NCI-H1436 (cell line): Measurements from ENCODE around the gene DHDH.
"Not testable (repeated sequence)": the region's sequence is repeated elsewhere in the genome, so short reads cannot be mapped to it uniquely, and the experiment has no call there.

ENCODE experiments used
- DNase-seq: peaks from one replicate; lab custom pipeline; 2025; lab: John Stamatoyannopoulos, UW

Gene DHDH

DNA sequence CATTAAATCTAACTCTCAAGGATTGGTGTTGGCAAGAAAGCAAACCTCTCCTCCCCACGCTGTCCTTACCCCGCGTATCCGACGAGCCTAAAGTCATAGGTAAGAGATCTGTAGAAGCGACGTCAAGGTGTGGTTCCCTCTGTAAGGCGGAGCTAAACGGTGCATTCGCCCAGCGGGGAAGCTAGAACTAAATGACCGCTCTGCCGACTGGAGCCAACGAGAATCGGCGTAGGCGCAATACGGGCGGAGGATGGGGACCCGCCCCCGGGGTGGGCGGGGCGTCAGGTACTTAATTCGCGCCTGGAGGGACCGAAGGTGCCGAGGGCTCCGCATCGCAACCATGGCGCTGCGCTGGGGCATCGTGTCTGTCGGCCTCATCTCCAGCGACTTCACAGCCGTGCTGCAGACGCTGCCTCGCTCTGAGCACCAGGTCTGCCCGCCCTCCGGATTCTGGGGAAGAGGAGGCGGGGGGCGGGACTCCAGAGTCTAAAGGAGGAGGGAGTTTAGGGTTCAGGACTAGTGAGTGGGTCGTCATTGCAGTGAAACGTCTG is at the start of gene DHDH:
Gene DHDH, plus strand, starts transcription at position 318 of the 551 bp plus-strand sequence. Its CDS starts 23 bp downstream, at position 341.
- DNase-seq, result peak; percentile 97

- DNase-seq, result no peak
These were observed 49.8 kb upstream of the DHDH start for GRCh38 chr19:48883726-48884125.

DNA sequence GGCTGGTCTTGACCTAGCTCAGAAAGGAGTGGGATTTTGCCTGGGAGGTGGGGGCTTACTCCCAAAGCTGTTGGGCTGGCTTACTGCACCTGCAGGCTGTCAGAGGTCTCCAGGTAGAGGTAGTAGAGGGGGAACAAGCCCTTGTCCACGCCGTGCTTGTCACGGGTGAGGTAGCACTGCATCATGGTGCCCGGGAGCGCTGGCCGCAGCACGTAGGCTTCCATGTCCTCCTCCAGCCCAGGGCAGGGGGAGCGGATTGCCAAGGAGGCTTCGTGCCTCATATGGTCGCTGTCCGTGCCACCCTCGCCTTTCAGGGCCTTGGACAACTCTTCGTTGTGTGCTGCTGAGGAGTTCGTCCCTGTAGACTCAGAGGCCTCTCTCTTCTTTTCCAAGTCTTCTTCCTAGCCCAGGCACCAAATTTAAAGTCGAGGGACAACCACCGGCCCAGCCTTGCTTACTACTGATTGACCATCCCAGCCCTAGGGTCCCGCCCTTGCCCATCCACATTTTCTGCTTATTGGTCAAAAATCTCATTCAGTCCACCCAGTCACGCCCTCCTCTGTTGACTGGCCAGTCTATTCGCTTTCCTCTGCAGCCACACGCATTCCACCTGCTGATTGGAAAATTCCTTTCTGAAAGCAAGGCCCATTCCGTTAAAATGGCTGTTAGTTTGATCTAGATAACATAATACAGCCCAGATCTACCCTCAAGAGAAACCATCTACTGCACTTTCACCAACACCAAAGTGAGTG is 45.5 kb upstream of the DHDH start:
- DNase-seq, result no peak

GRCh38 chr19:48889496-48889895 is 44.0 kb upstream of the DHDH start:
- DNase-seq, result not testable (repeated sequence)

- DNase-seq, result no peak
These were observed 42.9 kb upstream of the DHDH start for GRCh38 chr19:48890551-48890950.

GRCh38 chr19:48895226-48895625 is 38.3 kb upstream of the DHDH start:
- no peak for DNase-seq

DNA sequence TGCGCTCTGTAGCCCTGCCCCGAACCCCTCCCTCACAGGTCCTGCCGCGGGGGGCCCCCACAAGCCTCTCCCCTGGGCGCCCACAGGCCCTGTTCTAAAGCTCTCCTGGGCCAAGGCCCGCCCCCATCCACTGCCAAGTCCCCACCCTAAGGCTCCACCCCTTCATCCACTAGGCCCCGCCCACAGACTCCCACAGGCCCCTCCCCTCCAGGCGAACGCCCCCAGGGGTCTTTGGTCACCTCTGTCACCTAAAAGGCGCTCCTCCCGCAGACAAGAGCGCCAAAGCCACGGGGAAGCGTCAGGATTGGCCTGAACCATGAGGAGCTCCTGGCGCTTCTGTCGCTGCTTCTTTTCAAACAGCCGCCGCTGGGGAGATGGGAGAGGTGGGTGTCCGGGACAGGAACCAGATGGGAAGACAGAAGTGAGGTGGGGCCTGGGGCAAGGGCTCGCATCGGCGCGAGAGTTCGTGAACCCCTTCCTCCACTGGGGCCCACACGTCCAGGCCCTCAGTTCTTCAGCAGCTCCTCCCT is 37.2 kb upstream of the DHDH start:
- DNase-seq, result peak; percentile 13

- no peak for DNase-seq
These were observed 36.3 kb upstream of the DHDH start for GRCh38 chr19:48897181-48897580.

GRCh38 chr19:48899386-48899749 is 34.1 kb upstream of the DHDH start:
- not testable (repeated sequence) for DNase-seq

GRCh38 chr19:48899781-48900476 is 33.6 kb upstream of the DHDH start, which contains the start of gene NUCB1:
TSS of gene NUCB1 (plus strand) at chr19:48900312. CDS start at chr19:48900797, 485 bp downstream.
- DNase-seq, result peak; percentile 100

DNA sequence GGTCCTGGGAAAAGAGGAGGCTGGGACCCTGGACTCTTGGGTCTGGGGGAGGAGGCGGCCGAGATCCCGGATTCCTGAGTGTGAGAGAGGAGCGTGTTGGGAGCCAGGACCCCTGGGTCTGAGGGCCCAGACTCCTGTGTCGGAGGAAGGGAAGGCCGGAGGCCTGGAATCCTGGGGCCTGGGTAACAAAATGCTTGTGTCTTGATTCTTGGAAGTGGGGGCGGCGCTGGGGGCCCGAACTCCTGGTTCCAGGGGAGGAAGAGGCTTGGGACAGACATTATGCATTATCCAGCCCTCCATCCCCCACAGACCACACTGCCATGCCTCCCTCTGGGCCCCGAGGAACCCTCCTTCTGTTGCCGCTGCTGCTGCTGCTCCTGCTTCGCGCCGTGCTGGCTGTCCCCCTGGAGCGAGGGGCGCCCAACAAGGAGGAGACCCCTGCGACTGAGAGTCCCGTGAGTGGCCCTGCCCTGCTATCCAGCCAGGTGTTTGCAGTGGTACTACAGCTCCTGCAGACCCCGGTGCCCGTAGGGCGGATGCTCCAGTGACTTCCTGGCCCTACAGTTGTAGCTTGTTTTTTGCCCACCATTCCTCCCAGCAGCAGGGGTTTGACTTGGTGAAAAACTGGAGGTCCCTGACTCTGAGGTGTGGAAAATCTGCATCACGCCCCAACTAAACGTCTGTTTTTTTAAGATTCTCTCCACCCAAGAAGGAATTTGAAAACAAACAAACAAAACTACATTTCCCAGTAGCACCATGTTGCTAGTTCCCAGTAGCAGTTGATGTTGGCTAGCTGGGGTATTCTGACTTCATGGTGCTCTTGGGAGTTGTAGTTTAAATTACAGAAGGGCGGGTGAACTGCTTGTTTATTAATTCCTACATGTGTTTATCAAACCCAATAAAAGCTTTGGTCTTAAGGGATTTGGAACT is 32.8 kb upstream of the DHDH start:
- DNase-seq, result no peak

DNA sequence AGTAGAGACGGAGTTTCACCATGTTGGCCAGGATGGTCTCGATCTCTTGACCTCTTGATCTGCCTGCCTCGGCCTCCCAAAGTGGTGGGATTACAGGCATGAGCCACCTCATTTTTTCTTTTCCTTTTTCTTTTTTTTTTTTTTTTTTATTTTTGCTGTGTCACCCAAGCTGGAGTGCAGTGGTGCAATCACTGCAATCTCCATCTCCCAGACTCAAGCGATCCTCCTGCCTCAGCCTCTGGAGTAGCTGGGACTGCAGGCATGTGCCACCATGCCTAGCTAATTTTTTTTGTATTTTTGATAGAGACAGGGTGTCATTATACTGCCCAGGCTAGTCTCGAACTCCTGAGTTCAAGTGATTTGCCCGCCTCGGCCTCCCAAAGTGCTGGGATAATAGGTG is 31.2 kb upstream of the DHDH start:
- DNase-seq, result not testable (repeated sequence)

GRCh38 chr19:48903788-48904187 is 29.7 kb upstream of the DHDH start:
- not testable (repeated sequence) for DNase-seq

DNA sequence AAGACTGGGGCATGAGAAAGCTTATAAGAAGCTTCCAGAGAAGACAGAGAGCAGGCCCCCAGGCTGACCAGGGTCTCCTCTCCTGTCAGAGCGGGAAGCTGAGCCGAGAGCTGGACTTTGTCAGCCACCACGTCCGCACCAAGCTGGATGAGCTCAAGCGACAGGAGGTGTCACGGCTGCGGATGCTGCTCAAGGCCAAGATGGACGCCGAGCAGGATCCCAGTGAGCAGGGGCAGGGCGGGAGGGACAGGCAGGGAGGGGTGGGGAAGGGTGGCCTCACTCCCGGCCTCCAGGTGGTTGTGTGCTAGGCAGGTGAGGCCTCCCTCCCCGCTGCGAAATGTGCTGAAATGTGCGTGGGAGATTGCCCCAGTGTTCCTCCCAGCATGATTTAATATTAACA is 27.8 kb upstream of the DHDH start:
- DNase-seq, result no peak

DNA sequence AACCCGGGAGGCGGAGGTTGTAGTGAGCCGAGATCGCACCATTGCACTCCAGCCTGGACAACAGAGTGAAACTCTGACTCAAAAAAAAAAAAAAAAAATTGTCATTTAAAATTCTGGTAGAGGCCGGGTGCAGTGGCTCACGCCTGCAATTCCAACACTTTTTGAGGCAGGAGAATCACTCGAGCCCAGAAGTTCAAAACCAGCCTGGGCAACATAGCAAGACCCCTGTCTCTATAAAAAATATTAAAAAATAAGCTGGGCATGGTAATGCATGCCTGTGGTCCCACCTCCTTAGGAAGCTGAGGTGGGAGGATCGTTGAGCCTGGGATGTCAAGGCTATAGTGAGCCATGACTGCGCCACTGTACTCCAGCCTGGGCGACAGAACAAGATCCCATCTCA is 27.2 kb upstream of the DHDH start:
- DNase-seq, result no peak

DNA sequence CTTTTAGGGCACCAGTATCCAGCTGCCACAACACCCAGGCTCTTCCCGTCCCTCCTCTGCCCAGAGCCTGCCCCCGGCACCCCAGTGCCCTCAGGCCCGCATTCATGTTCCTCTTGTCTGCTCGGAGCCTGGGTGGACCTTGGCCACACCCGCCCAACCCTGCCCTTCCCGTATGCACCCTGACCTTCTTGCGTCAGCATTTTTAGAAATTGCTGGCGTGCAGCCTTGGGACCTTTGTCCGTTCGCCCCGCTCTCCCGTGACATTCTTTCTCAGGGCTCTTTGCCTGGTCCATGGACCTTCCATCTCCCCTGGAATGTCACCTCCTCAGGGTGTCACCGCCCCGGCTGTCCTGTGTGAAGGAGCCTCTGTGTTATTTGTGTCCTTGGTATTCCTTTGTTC is 25.8 kb upstream of the DHDH start:
- DNase-seq, result no peak

DNA sequence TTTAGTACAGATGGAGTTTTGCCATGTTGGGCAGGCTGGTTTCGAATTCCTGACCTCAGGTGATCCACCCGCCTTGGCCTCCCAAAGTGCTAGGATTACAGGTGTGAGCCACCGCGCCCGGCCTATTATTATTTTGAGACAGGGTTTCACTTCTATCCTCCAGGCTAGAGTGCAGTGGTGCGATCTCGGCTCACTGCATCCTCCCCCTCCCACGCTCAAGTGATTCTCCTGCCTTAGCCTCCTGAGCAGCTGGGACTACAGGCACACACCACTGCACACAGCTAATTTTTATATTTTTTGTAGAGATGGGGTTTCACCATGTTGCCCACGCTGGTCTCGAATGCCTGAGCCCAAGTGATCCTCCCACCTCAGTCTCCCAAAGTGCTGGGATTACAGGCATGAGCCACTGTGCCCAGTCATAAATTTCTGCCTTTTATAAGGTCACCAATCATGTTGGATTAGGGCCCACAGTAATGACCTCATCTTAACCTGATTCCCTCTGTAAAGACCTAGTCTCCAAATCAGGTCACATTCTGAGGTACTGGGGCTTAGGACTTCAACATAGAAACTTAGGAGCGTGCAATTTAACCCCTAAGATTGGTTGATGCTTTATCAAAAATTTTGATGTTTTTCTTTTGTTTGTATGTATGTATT is 23.9 kb upstream of the DHDH start:
- not testable (repeated sequence) for DNase-seq

GRCh38 chr19:48910803-48911202 is 22.7 kb upstream of the DHDH start:
- DNase-seq, result no peak

DNA sequence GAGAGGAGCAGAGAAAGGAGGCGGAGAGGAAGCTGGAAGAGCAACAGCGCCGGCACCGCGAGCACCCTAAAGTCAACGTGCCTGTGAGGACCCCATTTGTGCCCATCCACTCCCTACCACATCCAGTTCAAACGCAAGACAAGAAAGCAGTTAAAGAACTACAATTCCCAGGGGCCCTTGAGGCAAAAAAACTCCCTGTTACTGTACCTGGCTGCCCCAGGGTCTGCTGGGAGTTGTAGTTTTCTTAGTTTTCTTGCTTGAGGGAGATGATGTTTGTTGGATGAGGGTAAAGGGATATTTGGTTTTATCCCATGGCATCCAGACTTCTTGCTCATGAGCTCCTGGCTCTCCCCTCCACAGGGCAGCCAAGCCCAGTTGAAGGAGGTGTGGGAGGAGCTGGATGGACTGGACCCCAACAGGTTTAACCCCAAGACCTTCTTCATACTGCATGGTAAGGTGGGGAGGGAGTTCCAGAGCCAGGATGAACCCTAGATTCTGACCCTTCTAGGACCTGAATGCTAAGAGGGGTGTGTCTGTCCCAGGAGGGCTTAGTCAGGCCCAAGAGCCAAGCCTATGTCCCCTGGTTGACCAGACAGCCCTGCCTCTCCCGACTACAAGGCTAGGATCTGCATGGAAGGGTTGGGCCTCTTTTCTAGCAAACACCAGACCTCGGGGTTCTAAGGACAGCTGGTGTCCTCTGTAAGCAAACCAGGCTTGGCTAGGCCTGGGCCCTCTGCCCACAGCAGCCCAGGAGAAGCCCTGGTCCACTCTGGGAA is 20.2 kb upstream of the DHDH start:
- DNase-seq, result peak; percentile 38

DNA sequence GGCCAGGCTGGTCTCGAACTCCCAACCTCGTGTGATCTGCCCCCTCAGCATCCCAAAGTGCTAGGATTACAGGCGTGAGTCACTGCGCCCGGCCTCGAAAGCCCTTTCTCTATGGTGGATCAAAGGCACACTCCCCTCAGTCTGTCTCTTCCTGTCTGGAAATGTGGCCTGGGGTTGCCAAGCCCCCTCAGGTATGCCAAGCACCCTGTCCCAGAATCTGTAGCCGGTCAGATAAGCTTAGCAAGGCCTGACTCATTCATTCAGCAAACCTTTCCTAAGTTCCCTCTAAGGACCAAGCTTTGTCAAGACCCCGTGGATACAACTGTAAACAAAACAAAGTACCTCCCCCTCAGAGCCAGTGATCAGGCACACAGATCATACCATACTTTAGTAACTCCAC is 19.3 kb upstream of the DHDH start:
- no peak for DNase-seq
